Measurements from ENCODE around the gene DTWD2.
"Not testable (repeated sequence)": the region's sequence is repeated elsewhere in the genome, so short reads cannot be mapped to it uniquely, and the experiment has no call there.

DTWD2 gene

DNA sequence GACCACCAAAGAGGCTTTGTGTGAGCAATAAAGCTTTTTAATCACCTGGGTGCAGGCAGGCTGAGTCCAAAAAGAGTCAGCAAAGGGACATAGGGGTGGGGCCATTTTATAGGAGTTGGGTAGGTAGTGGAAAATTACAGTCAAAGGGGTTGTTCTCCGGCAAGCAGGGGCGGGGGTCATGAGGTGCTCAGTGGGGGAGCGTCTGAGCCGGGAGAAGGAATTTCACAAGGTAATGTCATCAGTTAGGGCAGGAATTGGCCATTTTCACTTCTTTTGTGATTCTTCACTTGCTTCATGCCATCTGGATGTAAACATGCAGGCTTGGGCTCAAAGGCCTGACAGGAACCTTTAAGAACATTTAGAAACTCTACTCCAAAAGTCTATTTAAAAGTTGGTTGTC, 36.0 kb downstream of the DTWD2 start:
- DNase-seq (ENCODE audit: low read depth): not testable (repeated sequence)

DNA sequence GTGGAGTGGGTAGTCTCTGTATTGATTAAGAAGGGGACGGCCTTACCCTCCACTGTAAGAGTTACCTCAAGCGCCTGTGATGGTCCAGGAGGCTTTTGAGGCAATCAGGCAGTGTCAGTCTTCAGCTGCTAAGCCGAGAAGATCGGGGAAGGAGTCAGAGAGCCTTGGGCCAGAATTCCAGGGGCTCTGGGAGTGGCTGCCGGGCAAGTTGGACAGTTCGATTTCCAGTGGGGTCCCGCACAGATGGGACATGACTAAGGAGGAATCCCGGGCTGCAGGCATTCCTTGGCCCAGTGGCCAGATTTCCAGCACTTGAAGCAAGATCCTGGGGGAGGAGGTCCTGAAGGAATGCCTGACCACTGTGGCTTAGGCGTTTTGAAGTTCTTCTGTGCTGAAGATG, 38.0 kb downstream of the DTWD2 start:
- DNase-seq (ENCODE audit: low read depth): not testable (repeated sequence)

- DNase-seq (ENCODE audit: low read depth): no peak
Observed at GRCh38 chr5:118946138-118946800, 42.1 kb downstream of the DTWD2 start.

GRCh38 chr5:118937393-118938061, 50.8 kb downstream of the DTWD2 start:
- DNase-seq (ENCODE audit: low read depth): no peak

DNA sequence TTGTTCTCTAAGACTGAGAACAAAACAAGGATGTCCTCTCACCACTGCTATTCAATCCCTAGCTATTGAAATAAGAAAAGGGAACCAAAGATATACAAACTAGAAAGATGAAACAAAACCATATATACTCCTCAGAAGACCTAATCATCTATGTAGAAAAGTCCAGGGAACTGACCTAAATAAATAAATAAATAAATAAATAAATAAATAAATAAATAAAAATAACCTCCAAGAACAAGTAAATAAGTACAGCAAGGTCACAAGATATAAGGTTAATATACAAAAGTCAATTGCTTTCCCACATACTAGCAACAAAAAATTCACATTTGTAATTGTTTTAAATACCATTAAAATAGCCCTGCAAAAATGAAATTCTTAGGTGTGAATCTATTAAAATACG, 54.6 kb downstream of the DTWD2 start:
- no peak for DNase-seq (ENCODE audit: low read depth)

- no peak for DNase-seq (ENCODE audit: low read depth)
Observed at GRCh38 chr5:118931564-118931963, 56.8 kb downstream of the DTWD2 start.

DNA sequence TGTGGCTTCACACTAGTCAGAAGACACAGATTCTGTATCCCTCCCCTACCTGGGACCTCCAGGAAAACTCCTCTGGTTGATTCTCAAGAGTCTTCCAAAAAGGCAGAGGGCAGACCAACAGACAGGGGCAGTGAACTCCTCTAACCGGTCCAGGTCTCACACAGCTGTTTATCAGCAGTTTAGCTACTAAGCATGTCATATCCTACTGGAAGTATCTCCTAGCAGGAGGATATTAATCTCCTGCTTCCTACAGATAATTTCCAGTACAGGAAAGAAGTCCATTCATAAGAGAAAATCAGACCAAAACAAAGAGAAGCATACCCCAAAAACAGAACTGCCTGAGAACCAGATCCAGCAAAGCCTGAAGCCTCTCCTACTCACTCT, 64.3 kb downstream of the DTWD2 start:
- DNase-seq (ENCODE audit: low read depth): no peak

GRCh38 chr5:118923295-118924005, 64.9 kb downstream of the DTWD2 start:
- no peak for DNase-seq (ENCODE audit: low read depth)

- DNase-seq (ENCODE audit: low read depth): no peak
Observed at GRCh38 chr5:118921866-118922265, 66.5 kb downstream of the DTWD2 start.

DNA sequence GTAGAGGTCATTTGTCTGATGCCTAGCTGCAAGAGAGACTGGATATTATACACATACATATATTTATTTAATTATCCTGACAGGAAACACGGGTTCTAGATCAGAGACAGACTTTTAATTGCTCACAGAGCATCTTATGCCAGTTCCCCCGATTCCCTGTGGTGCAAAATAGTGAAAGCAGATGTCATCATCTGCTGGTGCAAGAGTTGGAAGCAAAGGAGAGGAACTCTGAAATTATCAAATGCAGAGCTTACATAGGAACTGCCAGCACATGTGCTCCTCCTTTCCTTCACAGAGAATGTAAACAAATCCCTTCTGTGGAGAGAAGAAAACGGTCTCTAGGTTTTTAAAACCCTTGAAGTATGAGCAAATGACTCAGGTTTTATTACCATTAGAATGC, 69.3 kb downstream of the DTWD2 start:
- DNase-seq (ENCODE audit: low read depth): no peak

- no peak for DNase-seq (ENCODE audit: low read depth)
Observed at GRCh38 chr5:118918232-118918631, 70.1 kb downstream of the DTWD2 start.

GRCh38 chr5:118907536-118907935, 80.8 kb downstream of the DTWD2 start:
- not testable (repeated sequence) for DNase-seq (ENCODE audit: low read depth)

DNA sequence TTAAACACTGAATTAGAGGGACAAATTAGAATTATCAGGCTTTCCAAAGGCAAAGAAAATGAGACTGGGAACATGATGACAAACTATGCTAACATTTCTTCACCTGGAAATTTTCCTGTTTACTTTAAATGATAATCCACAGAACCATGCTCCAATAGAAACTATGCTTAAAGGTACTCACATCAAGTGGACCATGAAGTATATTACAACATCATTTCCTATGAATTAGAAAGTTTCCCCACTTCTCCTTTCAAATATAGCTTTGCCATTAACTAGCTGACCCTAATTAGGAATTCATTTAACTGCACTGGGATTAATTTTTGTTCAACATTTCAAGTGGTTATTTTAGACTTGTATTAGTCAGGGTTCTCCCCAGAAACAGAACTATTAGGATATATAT, 81.4 kb downstream of the DTWD2 start:
- no peak for DNase-seq (ENCODE audit: low read depth)

DNA sequence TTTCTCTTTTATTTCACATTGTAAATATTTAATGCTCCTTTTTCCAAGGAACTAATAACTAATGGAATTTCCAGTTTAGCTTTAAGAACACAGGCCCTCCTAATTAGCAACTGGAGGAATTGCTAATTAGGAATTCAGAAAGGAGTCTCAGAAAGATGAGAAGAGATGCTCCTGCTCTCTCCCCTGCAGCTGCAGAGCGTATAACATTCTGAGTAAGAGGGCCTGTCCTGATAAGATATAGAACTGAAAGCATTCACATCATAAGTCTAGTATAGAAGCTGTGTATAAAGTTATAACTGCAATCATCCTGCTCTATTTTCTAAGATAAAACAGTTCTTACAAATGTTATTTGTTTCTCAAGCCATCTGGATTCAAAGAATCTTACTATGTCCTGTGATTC, 83.2 kb downstream of the DTWD2 start:
- no peak for DNase-seq (ENCODE audit: low read depth)

GRCh38 chr5:118902656-118903438, 85.5 kb downstream of the DTWD2 start:
- no peak for DNase-seq (ENCODE audit: low read depth)

GRCh38 chr5:118894709-118895108, 93.6 kb downstream of the DTWD2 start:
- DNase-seq (ENCODE audit: low read depth): no peak

- no peak for DNase-seq (ENCODE audit: low read depth)
Observed at GRCh38 chr5:118891252-118891651, 97.1 kb downstream of the DTWD2 start.

- DNase-seq (ENCODE audit: low read depth): no peak
Observed at GRCh38 chr5:118889165-118889564, 99.2 kb downstream of the DTWD2 start.

- DNase-seq (ENCODE audit: low read depth): no peak
Observed at GRCh38 chr5:118888556-118888955, 99.8 kb downstream of the DTWD2 start.

DNA sequence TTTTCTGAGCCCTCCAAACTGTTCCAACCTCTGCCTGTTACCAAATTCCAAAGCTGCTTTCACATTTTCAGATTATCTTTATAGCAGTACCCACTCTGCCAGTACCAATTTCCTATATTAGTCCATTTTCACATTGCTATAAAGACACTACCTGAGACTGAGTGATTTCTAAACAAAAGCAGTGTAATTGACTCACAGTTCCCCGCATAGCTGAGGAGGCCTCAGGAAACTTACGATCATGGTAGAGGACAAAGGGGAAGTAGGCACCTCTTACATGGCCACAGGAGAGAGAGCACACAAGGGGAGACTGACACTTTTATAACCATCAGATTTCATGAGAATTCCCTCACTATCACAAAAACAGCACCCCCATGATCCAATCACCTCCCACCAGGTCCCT, 105.0 kb downstream of the DTWD2 start:
- DNase-seq (ENCODE audit: low read depth): no peak

- DNase-seq (ENCODE audit: low read depth): no peak
Observed at GRCh38 chr5:118882666-118883065, 105.7 kb downstream of the DTWD2 start.

GRCh38 chr5:118876852-118877251, 111.5 kb downstream of the DTWD2 start:
- not testable (repeated sequence) for DNase-seq (ENCODE audit: low read depth)

Data from T follicular helper cell (primary cell).